Activated CD4-positive, alpha-beta T cell treated with anti-CD3 and anti-CD28 coated beads, Interleukin-2, amount 50 U/mL, for 24 hours (primary cell): ENCODE results near the gene AP2M1.
A peak's percentile ranks its signal among the peaks of the same experiment; 100 is the strongest.

ENCODE experiments used
- DNase-seq, 2 donors: peaks; one replicate each; pipeline ENCODE4 v3.0.0-alpha.2; 2020; ENCODE audit warnings: low read depth in 1 of 2, low spot score in 1 of 2

Gene AP2M1

DNA sequence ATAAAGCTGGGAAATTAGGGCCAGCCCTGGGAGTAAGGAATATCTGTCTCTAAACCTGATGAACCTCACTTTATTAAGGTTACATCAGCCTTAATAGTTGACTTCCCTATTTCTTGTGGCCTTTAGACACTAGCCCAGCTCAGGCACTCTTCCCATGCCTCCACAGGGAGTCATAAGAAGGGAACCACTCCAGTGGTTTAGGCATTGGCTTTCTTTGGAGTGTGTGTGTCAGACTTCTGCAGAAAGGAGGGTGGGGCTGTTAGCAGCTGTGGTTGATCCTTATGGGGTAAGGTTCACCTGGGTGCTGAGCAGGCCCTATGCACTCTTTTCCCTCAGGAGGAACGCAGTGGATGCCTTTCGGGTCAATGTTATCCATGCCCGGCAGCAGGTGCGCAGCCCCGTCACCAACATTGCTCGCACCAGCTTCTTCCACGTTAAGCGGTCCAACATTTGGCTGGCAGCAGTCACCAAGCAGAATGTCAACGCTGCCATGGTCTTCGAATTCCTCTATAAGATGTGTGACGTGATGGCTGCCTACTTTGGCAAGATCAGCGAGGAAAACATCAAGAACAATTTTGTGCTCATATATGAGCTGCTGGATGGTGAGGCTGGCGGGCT is 4.0 kb downstream of the AP2M1 start:
- DNase-seq = no peak

- no peak for DNase-seq
These were observed 5.5 kb downstream of the AP2M1 start for GRCh38 chr3:184180165-184180564.

DNA sequence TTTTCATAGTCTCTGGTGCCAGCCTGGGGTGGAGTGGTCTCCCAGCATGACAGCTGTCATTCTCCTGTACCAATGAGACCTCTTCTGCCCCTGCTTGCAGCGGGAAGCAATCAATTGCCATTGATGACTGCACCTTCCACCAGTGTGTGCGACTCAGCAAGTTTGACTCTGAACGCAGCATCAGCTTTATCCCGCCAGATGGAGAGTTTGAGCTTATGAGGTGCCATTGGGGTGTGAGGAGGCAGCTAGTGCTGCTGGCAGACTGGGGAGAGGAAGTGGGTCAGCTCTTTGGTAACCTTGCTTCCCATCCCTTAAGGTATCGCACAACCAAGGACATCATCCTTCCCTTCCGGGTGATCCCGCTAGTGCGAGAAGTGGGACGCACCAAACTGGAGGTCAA is 6.9 kb downstream of the AP2M1 start:
- DNase-seq = no peak

GRCh38 chr3:184183679-184184078 is 9.0 kb downstream of the AP2M1 start:
- DNase-seq = no peak

GRCh38 chr3:184184546-184185230 is 10.0 kb downstream of the AP2M1 start:
- DNase-seq = no peak

GRCh38 chr3:184185461-184186183 is 11.0 kb downstream of the AP2M1 start:
- peak; percentile 97 to 98 for DNase-seq

DNA sequence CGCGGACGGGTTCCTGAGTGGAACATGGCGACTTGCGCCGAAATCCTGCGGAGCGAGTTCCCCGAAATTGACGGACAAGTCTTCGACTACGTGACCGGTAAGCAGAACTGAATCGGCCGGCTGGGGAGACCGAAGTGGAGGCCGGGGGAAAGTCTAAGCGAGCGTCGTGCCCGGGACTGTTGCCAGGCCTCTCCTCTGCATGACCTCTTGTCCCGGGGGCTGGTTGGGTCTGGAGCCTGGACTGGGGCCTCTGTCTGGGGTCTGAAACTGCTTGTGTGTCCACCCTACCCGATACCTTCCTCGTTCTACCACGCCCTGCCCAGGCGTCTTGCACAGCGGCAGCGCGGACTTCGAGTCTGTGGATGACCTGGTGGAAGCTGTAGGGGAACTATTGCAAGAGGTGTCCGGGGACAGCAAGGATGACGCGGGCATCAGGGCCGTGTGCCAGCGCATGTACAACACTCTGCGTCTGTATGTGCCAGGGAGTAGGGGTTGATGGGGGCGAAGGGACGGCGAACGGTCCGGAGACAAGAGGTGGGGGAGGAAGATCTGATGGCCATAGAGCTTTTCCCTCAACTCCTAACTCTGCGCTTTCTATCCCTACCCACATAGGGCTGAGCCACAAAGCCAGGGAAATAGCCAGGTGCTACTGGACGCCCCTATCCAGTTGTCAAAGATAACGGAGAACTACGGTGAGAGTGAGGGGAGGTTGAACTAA is 11.7 kb downstream of the AP2M1 start, which contains the start of gene ABCF3:
TSS of gene ABCF3 (plus strand) at position 16 of the 718 bp plus-strand sequence. CDS start at position 25, 9 bp downstream.
- DNase-seq = no peak

DNA sequence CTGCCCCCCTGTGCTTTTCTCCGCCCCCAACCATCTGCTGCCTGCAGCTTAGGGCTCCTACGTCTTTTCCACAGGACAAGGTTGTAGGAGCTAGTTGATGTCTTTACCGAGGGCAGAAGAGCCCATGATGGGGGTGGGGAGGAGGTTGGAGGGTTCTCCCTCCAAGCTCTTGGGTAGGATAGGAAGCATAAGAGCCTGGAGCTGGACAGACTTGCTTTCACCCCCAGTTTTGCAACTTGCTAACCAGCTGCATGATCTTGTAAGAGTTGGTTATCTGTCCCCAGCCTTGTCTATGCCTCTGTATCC is 12.2 kb downstream of the AP2M1 start:
- DNase-seq = no peak

DNA sequence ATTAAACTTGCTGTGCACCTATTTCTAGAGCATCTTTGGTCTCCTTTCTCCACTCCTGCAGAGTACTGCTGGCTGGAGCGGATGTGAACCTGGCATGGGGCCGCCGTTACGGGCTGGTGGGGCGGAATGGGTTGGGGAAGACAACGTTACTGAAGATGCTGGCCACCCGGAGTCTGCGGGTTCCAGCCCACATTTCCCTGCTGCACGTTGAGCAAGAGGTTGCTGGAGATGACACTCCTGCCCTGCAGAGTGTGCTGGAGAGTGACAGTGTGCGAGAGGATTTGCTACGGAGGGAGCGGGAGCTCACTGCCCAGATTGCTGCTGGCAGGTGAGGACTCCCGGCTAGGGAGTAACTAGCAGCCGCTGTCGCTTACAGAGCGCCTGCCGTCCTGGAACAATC is 13.4 kb downstream of the AP2M1 start:
- no peak for DNase-seq

DNA sequence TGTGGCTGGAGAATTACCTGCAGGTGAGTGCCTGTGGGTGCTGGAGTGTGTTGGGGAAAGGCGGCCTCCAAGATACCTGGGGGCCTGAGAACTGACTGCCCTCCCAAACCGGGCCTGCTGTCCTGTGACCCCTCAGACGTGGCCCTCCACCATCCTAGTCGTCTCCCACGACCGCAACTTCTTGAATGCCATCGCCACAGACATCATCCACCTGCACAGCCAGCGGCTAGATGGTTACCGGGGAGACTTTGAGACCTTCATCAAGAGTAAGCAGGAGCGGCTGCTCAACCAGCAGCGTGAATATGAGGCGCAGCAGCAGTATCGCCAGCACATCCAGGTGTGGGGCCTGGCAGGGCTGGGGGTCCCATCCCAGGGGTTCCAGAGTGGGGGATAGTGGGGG is 14.8 kb downstream of the AP2M1 start:
- no peak for DNase-seq

DNA sequence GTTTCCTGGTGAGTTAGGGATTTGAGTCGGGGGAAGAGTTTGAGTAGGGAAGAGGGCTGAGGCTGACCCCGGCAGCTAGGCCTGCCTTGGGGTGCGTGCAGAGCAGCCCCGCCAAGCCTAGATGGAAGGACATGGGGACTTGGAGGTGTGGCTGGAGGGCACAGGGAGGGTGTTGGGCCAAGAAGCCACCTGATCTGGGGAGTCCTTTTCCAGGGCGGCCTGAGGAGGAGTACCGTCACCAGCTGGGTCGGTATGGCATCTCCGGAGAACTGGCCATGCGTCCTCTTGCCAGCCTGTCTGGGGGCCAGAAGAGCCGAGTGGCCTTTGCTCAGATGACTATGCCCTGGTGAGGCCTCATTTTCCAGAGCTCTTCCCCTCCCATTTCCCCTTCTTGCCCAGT is 18.2 kb downstream of the AP2M1 start:
- DNase-seq = no peak

DNA sequence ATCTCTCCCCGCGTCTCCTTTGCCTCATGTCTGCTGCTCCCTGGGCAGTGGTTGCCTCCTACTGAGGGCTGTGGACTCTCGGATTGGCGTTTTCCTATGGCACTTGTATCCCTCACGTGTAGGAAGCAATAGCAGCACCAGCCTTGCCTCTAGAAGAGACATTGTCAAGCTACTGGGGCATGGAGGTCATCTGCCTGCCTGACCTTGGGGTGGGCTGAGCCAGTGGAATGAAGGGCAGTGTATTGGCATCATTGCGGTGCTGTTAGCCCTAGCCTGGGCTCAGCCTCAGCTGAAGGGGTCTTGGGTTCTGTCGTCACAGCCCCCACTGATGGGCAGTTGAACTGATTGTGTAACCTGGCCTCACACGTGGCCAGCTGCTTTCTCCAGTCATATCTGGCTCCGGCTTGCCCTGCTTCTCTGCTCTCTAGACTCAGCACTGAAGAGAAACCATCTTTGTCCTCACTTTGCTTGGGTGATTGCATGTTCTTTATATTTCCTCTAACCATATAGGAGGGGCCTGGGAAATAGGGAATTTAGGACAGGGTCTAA is 19.4 kb downstream of the AP2M1 start:
- no peak for DNase-seq

DNA sequence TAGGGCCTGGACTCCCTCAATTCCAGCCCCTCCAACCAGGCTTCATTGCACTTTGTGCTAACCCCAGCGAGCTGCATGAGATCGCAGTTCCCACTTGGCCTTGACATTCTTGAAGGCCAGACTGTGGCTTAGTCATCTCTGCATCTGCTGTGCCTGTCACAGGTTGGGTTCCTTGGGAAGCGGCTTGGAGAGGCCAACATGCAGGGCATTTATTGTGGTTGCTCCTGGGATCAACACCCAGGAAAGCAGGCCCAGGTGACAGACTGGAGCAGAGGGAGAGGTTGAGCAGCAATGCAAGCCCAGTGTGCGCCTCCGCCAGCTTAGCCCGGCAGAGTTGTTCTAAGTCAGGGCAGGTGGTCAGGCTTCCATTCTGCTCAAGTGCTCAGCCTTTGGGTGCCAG is 21.9 kb downstream of the AP2M1 start:
- DNase-seq = no peak

- DNase-seq = no peak
These were observed 23.9 kb downstream of the AP2M1 start for GRCh38 chr3:184198509-184198908.

GRCh38 chr3:184200825-184201224 is 26.2 kb downstream of the AP2M1 start:
- no peak for DNase-seq

DNA sequence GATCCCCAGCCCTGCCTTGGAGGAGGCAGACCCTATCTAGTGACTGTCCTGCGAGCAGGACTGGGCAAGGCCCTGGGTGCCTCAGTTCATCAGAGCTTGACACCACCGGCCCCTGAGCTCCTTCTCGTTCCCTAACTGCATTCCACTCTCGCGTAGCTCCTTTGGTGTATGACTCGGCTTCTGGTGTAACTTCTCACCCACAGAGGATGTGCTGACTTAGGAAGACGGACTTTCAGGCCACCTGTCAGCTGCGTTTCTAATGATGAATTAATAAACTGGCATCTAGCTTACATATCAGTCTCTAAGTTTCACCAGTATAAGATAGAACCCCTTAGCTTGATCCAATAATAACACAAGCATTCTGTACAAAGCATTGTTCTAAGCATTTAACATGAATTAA is 28.9 kb downstream of the AP2M1 start:
- DNase-seq = no peak

- DNase-seq = no peak
These were observed 34.7 kb downstream of the AP2M1 start for GRCh38 chr3:184209146-184209923.

- DNase-seq = no peak
These were observed 36.6 kb downstream of the AP2M1 start for GRCh38 chr3:184211297-184211696.

DNA sequence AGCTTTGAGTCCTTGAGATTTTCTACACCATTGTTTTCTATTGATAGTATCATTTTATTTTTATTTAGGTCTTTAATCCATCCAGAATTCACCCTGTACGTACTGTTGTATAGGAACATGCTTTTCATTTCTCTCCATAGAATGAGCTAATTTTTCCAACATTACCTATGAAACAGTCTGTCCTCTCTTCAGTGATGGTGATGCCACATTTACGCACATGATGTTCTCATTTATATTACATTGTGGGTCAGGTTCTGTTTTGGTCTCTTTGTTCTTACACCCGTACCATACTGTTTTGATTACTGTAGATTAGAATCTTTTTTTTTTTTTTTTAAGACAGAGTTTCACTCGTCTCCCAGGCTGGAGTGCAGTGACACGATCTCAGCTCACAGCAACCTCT is 37.1 kb downstream of the AP2M1 start:
- DNase-seq = no peak

- no peak for DNase-seq
These were observed 44.2 kb downstream of the AP2M1 start for GRCh38 chr3:184218814-184219213.

DNA sequence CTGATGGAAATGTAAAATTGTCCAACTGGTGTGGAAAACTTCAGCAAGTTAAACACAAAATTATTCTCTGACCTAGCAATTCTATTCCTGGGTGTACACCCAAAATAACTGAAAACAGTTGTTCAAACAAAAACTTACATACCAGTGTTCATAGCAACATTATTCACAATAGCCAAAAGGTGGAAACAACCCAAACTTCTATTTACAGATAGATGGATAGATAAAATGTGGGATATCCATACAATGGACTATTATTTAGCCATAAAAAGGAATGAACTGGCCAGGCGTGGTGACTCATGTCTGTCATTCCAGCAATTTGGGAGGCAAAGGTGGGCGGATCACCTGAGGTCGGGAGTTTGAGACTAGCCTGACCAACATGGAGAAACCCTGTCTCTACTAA is 47.9 kb downstream of the AP2M1 start:
- DNase-seq = no peak
